ENCODE data around the gene CAMK2D.

DNA sequence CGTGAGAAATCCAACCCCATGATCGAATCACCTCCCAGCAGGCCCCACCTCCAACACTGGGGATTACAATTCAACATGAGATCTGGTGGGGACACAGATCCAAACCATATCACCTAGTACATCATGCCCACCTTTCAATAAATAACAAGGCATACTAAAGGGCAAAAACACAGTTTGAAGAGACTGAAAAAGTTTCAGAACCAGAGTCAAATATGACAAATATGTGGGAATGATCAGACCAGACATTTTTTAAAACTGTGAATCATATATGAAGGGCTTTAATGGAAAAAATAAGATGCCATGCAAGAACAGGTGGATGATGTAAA, 167.3 kb downstream of the CAMK2D start:
- TF ChIP-seq, protein P1, sequence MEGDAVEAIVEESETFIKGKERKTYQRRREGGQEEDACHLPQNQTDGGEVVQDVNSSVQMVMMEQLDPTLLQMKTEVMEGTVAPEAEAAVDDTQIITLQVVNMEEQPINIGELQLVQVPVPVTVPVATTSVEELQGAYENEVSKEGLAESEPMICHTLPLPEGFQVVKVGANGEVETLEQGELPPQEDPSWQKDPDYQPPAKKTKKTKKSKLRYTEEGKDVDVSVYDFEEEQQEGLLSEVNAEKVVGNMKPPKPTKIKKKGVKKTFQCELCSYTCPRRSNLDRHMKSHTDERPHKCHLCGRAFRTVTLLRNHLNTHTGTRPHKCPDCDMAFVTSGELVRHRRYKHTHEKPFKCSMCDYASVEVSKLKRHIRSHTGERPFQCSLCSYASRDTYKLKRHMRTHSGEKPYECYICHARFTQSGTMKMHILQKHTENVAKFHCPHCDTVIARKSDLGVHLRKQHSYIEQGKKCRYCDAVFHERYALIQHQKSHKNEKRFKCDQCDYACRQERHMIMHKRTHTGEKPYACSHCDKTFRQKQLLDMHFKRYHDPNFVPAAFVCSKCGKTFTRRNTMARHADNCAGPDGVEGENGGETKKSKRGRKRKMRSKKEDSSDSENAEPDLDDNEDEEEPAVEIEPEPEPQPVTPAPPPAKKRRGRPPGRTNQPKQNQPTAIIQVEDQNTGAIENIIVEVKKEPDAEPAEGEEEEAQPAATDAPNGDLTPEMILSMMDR (IDR thresholded peaks at IDR 0.05; ENCODE audit: poor library complexity): no peak
- no peak for TF ChIP-seq EZH2 (IDR thresholded peaks at IDR 0.05; ENCODE audit: borderline replicate concordance)

Data from hepatocyte (in vitro differentiated cells).